ENCODE measurements around the gene FUS. TPM values are rescaled to one million over a fixed set of nuclear protein-coding genes. Genes with fewer than 3 reads are reported as not detected.
A peak's percentile ranks its signal among the peaks of the same experiment; 100 is the strongest.

The FUS gene
- total and polyA plus RNA-seq, 2 donors (not counting 1 experiment from before 2014, with no cell fraction given), result 44.3 to 199 TPM

DNA sequence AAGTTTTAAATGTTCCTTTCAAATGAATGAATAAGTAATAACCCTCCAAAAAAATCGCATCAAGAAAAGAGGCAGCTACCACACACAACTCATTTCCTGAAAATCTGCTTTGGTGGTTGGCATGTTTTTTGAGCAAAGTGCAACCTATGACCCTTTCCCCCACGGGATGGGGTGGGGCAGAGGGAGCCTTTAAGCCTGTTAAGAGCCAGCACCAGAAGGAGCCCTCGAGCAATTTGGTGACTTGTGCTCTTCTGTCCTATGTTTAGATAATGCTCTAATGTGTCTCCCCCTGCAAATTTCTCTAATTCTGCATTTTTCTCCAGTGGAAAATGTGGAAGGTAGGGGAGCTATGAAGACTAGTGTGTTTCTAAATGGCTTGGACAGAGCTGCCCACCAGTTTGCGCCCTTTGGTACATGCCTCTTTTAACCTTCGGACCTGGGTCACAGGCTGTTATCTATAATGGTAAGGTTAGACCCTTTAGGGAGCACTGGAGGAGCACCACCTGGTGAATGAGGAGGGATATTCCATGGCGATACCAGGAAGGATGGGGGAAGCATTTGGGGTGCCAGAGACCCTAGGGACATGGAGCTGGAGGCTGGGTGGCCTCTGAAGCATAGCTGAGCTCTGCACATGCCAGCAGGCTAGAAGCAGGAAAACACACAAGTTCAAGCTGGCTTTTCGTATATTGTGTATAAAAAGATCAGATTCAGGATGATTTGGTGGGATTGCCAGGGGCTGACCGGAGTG lies 21.1 kb downstream of the FUS start:
- Histone ChIP-seq H3K4me2 (ENCODE audit: extremely low read depth, insufficient read depth, low read length) (no peak overlapping the region), H3K27ac (ENCODE audit: insufficient read depth, low read length) (no peak overlapping the region), H3K79me2 (ENCODE audit: control insufficient read depth, insufficient read depth, low read length) (no peaks in the 10 kb centered on the region), H3K27me3 (ENCODE audit: control insufficient read depth, insufficient read depth, low read length) (no peaks in the 10 kb centered on the region), H3K4me3 (replicated peaks in 1 of 4; ENCODE audit: control extremely low read depth in 1 of 4, insufficient read depth in 1 of 4, low read depth in 3 of 4, low read length in 4 of 4) (peak overlapping the region in 2 of 4 experiments; percentile 65 to 71), H3K4me1 (ENCODE audit: control insufficient read depth, extremely low read depth, insufficient read depth, low read length) (no peaks in the 10 kb centered on the region), H4K20me1 (ENCODE audit: control insufficient read depth, extremely low read depth, insufficient read depth, low read length) (no peaks in the 10 kb centered on the region), H3K9ac (ENCODE audit: insufficient read depth, low read length) (no peak overlapping the region), H3K9me3 (ENCODE audit: control insufficient read depth, insufficient read depth, low read depth, low read length) (no peaks in the 10 kb centered on the region), H2AFZ (ENCODE audit: low read length) (no peak overlapping the region), H3K36me3 (ENCODE audit: control insufficient read depth, insufficient read depth, low read length) (peaks cover 5% of the 10 kb centered on the region)
- TF ChIP-seq, protein P1, sequence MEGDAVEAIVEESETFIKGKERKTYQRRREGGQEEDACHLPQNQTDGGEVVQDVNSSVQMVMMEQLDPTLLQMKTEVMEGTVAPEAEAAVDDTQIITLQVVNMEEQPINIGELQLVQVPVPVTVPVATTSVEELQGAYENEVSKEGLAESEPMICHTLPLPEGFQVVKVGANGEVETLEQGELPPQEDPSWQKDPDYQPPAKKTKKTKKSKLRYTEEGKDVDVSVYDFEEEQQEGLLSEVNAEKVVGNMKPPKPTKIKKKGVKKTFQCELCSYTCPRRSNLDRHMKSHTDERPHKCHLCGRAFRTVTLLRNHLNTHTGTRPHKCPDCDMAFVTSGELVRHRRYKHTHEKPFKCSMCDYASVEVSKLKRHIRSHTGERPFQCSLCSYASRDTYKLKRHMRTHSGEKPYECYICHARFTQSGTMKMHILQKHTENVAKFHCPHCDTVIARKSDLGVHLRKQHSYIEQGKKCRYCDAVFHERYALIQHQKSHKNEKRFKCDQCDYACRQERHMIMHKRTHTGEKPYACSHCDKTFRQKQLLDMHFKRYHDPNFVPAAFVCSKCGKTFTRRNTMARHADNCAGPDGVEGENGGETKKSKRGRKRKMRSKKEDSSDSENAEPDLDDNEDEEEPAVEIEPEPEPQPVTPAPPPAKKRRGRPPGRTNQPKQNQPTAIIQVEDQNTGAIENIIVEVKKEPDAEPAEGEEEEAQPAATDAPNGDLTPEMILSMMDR (conservative IDR thresholded peaks at IDR 0.05 in 1 of 2, IDR thresholded peaks at IDR 0.05 in 1 of 2; ENCODE audit: low read depth in 1 of 2, low read length in 2 of 2), result no peak
- TF ChIP-seq EZH2 (IDR thresholded peaks at IDR 0.05; ENCODE audit: low read length, missing control alignments), result no peak
- DNase-seq (ENCODE audit: low read depth in 2 of 2), result peak in 1 of 2 donors; percentile 39

DNA sequence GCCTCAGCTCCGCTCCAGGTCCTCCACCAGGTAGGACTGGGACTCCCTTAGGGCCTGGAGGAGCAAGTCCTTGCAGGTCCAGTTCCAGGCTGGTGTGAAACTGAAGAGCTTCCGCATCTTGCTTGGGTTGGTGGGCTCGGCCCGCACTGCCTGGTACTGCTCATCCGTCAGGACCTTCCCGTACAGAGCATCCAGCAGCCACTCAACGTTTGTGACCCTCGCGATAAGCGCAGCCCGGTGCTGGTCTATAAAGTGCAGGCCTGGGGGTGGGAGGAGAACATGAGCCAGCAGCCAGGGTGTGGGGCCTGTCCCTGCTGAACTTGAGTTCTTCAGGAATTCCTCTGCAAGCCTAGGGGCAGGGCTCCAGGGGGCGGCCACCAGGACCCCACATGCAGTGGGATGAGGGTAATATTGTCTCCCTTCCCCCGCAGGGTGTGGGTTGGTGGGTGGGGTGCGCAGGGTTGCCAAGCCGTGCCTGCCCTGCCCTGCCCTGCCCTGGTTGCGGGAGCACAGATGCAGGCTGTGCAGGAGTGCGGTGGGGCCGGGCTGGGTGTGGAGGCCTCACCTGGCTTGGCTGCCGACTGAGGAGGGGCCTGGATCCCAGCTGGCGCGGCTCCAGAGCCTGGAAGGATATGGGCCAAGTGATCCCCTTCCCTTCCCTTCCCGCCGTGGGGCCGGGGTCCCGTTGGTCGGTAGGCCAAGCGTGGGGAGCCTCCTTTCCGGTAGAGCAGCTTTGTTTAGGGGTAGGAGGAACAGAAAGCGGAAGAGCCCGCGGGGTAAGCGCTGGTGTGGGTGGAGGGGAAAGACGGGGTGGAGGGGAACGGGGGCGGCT lies 21.9 kb downstream of the FUS start:
- Histone ChIP-seq H3K36me3 (ENCODE audit: control insufficient read depth, insufficient read depth, low read length) (peaks cover 2% of the 10 kb centered on the region), H3K9me3 (ENCODE audit: control insufficient read depth, insufficient read depth, low read depth, low read length) (no peaks in the 10 kb centered on the region), H3K4me3 (replicated peaks in 1 of 4; ENCODE audit: control extremely low read depth in 1 of 4, insufficient read depth in 1 of 4, low read depth in 3 of 4, low read length in 4 of 4) (peak overlapping the region; percentile 63 to 71 (median 66)), H3K4me2 (ENCODE audit: extremely low read depth, insufficient read depth, low read length) (peak overlapping the region; percentile 82), H3K27ac (ENCODE audit: insufficient read depth, low read length) (no peak overlapping the region), H2AFZ (ENCODE audit: low read length) (no peak overlapping the region), H3K27me3 (ENCODE audit: control insufficient read depth, insufficient read depth, low read length) (no peaks in the 10 kb centered on the region), H4K20me1 (ENCODE audit: control insufficient read depth, extremely low read depth, insufficient read depth, low read length) (no peaks in the 10 kb centered on the region), H3K79me2 (ENCODE audit: control insufficient read depth, insufficient read depth, low read length) (no peaks in the 10 kb centered on the region), H3K4me1 (ENCODE audit: control insufficient read depth, extremely low read depth, insufficient read depth, low read length) (no peaks in the 10 kb centered on the region), H3K9ac (ENCODE audit: insufficient read depth, low read length) (peak overlapping the region; percentile 43)
- TF ChIP-seq, protein P1 (conservative IDR thresholded peaks at IDR 0.05 in 1 of 2, IDR thresholded peaks at IDR 0.05 in 1 of 2; ENCODE audit: low read depth in 1 of 2, low read length in 2 of 2), result no peak
- TF ChIP-seq EZH2 (IDR thresholded peaks at IDR 0.05; ENCODE audit: low read length, missing control alignments), result no peak
- peak; percentile 21 to 22 for DNase-seq (ENCODE audit: low read depth in 2 of 2)
